OCI-LY1 (cell line): ENCODE measurements around the gene SLC25A21.

Experiments used
- EZH2 ChIP-seq: fragments of 200-600 bp; sonication (generic), shearing (Covaris generic); IDR thresholded peaks from 2 replicates; pipeline ENCODE4 v1.8.0; 2017; ENCODE audit warnings: borderline replicate concordance, mixed run types, mild to moderate bottlenecking, antibody characterized with exemption, low read length, moderate library complexity, mixed read lengths
- TF ChIP-seq, protein P1 (sequence below): fragments of 200-600 bp; sonication (generic), shearing (Covaris generic); IDR thresholded peaks from 2 replicates; pipeline ENCODE4 v1.5.1; 2017; ENCODE audit warnings: mild to moderate bottlenecking, antibody characterized with exemption, low read length, moderate library complexity, mixed read lengths

DNA sequence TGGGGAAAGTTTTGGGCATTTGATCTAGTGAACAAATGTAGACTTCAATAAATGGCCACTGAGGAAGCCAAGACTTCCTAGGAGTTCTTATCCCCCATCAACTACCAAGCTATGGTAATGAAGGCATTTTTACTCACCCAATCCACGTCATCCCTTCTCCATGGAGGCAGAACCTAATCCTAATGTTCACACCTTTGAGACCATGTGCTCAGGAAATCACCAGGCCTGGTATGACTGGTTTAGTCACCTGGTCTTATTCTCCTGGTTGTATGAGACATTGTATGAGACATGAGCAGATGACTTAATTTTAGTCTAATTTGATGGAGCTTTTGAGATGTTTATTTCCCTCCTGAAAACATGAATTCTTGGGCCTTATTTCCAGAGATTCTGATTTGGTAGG, 422.2 kb downstream of the SLC25A21 start:
- TF ChIP-seq, protein P1, sequence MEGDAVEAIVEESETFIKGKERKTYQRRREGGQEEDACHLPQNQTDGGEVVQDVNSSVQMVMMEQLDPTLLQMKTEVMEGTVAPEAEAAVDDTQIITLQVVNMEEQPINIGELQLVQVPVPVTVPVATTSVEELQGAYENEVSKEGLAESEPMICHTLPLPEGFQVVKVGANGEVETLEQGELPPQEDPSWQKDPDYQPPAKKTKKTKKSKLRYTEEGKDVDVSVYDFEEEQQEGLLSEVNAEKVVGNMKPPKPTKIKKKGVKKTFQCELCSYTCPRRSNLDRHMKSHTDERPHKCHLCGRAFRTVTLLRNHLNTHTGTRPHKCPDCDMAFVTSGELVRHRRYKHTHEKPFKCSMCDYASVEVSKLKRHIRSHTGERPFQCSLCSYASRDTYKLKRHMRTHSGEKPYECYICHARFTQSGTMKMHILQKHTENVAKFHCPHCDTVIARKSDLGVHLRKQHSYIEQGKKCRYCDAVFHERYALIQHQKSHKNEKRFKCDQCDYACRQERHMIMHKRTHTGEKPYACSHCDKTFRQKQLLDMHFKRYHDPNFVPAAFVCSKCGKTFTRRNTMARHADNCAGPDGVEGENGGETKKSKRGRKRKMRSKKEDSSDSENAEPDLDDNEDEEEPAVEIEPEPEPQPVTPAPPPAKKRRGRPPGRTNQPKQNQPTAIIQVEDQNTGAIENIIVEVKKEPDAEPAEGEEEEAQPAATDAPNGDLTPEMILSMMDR: no peak
- no peak for TF ChIP-seq EZH2
